Fibroblast of gingiva (primary cell): ENCODE results near the gene SLC25A24.
"Not testable (repeated sequence)": the region's sequence is repeated elsewhere in the genome, so short reads cannot be mapped to it uniquely, and the experiment has no call there.

Source experiments
- DNase-seq: peaks from one replicate; pipeline ENCODE4 v3.0.0-alpha.2; 2011; ENCODE audit warnings: low read depth

SLC25A24 gene

GRCh38 chr1:108194051-108194450 is 6.1 kb downstream of the SLC25A24 start:
- peak; percentile 60 for DNase-seq

- no peak for DNase-seq
These were observed 6.8 kb downstream of the SLC25A24 start for GRCh38 chr1:108193333-108193732.

- no peak for DNase-seq
These were observed 7.6 kb downstream of the SLC25A24 start for GRCh38 chr1:108192581-108192980.

DNA sequence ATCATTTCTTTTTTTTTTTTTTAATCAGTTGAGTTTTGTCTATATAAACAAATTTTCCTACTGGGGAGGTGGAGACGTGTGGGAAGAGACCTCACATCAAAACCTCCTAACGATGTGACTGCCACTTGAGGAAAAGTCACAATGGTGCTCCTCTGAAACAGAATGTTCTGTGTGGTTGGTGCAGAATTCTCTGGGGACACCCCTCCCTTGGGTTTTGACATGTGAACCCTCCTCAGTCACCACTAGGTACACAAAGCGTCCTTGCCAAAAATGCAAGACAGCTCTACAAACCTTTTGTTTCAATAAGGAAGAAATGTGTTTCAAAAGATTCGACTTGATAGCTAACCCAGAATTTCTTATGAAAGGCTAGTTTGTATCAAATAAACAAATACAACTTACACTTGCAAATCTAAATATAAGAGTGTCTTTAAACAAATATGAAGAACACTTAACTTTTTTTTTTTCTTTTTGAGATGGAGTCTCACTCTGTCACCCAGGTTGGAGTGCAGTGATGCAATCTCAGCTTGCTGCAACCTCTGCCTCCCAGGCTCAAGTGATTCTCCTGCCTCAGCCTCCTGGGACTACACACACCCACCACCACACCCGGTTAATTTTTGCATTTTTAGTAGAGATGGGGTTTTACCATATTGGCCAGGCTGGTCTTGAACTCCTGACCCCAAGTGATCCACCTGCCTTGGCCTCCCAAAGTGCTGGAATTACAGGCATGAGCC is 9.3 kb downstream of the SLC25A24 start:
- peak; percentile 14 for DNase-seq

- DNase-seq: no peak
These were observed 10.0 kb downstream of the SLC25A24 start for GRCh38 chr1:108190001-108190634.

- no peak for DNase-seq
These were observed 11.3 kb downstream of the SLC25A24 start for GRCh38 chr1:108188801-108189200.

DNA sequence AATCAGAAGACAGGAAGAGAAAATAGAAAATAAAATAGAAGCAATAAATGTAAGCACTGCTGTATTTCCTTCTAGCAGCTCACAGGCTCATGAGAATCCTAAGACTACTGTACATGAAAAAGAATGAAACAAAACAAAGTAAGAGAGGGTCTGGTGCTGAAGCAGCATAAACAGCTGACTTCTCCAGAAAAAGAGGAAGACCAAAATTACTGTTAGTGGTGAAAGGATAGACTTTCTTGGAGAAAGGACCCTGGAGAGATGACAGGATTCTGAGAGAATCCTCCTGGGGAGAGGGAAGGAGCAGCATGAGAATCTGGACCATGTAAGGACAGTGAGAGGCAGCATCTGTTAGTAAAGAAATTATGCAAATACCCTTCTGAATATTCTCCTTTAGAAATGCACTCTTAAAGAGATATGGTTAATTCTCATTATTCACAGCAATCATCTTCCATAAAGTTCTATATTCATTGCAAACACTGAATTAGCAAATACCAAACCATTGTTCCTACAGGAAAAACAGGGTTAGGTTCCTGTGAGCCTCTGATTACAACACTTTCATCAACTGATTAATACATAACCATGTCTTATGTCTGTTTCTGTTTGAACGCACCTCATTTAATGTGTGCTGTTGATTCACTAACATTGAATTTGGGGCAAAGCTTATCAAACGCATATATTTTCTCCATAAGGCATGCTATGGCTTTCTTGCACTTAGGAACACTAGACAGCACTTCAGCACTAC is 17.0 kb downstream of the SLC25A24 start:
- DNase-seq: no peak

- no peak for DNase-seq
These were observed 21.1 kb downstream of the SLC25A24 start for GRCh38 chr1:108179018-108179417.

DNA sequence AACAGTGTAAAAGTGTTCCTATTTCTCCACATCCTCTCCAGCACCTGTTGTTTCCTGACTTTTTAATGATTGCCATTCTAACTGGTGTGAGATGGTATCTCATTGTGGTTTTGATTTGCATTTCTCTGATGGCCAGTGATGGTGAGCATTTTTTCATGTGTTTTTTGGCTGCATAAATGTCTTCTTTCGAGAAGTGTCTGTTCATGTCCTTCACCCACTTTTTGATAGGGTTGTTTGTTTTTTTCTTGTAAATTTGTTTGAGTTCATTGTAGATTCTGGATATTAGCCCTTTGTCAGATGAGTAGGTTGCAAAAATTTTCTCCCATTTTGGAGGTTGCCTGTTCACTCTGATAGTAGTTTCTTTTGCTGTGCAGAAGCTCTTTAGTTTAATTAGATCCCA is 37.7 kb downstream of the SLC25A24 start:
- not testable (repeated sequence) for DNase-seq

DNA sequence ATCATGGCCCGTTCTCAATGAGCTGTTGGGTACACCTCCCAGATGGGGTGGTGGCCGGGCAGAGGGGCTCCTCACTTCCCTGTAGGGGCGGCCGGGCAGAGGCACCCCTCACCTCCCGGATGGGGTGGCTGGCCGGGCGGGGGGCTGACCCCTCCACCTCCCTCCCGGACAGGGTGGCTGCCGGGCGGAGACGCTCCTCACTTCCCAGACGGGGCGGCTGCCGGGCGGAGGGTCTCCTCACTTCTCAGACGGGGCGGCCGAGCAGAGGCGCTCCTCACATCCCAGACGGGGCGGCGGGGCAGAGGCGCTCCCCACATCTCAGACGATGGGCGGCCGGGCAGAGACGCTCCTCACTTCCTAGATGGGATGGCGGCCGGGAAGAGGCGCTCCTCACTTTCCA is 40.2 kb downstream of the SLC25A24 start:
- not testable (repeated sequence) for DNase-seq

DNA sequence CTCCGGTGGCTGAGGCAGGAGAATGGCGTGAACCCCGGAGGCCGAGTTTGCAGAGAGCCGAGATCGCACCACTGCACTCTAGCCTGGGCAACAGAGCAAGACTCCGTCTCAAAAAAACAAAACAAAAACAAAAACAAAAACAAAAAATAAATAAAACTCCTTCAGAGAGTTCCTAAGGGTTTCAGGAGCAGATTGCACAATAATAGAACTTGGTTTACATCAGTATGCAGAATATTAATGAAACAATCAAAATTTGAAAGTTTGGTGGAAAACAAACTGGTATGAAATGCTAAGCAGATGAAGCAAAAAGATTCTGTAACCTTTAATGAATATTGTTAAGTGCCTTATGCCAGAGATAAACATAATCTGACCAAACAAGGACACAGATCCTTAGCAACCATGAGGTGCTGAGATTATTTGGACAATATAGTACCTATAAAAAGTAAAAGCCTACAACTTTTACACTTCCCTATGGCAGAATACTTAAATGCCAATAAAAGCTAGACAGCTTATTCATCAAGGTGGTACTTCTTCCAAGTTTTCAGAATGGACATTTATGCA is 41.2 kb downstream of the SLC25A24 start:
- no peak for DNase-seq

DNA sequence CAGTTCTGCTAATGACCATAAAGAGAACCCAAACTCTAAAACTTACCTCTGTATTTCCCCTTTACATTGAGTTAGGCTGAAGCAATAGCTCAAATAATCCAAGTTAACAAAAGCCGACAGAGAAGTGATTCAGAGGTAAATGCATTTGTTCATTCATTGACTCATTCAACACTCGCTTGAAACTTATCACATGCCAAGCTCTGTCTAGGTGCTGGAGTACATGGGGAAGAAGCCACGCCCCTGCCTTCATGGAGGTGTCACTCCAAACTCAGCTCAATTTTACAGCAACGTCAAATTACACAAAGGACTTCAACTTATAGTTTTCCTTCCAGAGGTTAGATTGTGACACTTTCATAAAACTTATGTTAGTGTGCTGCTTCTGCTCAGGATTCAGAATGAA is 45.8 kb downstream of the SLC25A24 start:
- no peak for DNase-seq

DNA sequence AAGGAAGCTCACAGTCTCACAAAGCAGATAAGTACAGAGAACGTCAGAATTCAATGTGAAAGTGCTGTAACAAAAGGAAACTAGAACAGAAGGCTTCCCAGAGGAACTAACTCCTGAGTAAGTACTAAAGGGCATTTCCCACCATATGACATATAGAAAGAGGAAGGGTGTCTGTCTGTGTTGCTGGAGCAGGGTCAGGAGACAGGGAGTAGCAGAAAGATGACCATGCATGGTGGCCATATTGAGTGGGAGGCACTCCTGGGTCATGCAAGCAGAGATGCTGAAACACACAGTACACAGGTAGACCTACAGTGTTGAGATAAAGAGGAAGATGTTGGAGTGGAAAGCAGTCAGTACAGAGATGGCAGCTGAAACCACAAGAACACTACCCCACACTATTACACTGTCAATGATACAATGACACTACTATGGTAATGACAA is 47.3 kb downstream of the SLC25A24 start:
- no peak for DNase-seq

GRCh38 chr1:108151548-108151947 is 48.6 kb downstream of the SLC25A24 start:
- DNase-seq: no peak

- no peak for DNase-seq
These were observed 50.2 kb downstream of the SLC25A24 start for GRCh38 chr1:108149796-108150467.

GRCh38 chr1:108144569-108144968 is 55.6 kb downstream of the SLC25A24 start:
- not testable (repeated sequence) for DNase-seq

DNA sequence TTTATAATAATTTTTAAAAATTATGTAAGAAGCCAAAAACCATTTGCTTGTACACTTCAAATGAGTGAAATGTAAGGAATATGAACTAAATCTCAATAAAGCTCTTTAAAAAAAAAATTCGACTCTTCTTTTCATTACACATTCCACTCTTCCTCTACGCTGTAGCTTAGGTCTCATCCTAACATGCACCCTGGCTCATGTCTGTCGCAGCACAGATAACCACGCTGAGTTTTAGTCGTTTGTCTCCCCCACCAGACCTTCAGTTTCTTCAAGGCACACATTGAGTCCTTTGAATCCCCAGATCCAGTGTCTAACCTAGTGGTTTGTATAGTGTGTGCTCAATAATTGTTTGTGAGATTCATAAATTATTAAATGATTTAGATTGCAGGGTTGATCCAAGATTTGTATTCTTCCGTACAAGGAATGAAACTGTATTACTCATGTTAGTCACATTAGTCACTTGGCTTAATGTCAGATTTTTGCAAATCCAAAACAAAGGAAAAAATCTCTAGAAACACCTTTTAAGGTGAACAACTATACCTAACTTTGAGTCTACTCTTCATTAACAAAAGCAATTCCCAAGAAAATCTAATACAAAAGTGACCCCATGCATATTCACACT is 57.3 kb downstream of the SLC25A24 start:
- DNase-seq: no peak

DNA sequence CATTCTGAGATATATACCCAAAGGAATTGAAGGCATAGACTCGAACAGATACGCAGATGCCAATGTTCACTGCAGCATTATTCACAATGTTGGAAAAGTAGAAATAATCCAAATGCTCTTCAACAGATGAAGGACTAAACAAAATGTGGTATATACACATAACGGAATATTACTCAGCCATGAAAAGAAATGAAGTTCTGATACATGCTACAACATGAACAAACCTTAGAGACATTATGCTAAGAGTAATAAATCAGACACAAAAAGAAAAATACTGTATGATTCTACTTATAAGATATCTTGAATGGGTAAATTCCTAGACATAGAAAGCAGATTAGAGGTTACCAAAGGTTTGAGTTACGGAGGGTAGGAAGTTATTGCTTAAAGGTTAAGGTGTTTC is 57.9 kb downstream of the SLC25A24 start:
- no peak for DNase-seq

DNA sequence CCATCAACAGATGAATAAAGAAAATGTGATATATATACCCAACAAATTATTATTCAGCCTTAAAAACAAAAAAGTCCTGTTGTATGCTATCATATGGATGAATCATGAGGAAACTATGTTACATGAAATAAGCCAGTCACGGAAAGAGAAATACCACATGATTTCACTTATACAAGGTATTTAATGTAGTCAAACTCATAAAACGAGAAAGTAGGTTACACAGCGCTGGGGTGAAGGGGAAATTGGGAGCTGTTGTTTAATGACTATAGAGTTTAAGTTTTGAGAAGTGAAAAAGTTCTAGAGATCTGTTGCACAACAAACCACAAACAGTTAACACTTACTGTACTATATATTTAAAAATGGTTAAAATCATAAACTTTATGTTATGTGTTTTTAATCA is 58.5 kb downstream of the SLC25A24 start:
- peak; percentile 12 for DNase-seq

DNA sequence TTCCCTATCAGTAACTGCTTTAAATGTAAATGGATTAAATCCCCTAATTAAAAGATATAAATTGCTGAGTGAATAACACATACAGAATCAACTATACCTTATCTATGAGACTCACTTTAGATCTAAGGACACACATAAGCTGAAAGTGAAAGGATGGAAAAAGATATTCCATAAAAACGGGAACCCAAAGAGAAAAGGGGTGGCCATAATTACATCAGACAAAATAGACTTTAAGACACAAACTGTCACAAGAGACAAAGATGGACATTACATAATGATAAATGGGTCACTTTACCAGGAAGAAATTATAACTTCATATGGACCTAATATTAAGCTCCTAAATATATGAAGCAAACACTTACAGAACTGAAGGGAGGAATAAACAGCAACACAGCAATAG is 59.2 kb downstream of the SLC25A24 start:
- no peak for DNase-seq

DNA sequence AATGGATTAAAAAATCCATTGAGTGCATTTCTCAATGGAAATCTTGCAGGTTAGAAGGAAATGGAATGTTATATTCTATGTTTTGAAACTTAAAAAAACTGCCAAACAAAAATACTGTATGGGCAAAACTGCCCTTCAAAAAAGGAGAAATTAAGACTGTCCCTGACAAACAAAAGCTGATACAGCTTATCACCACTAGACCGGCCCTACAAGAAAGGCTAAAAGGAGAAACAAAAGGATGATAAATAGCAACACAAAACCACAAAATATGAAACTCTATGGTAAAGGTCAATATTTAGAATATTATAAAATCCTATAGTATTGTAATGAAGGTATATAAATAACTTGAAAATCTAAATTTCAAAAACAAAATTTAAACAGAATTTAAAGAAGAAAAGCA is 60.0 kb downstream of the SLC25A24 start:
- no peak for DNase-seq

GRCh38 chr1:108139555-108139954 is 60.6 kb downstream of the SLC25A24 start:
- DNase-seq: not testable (repeated sequence)
